H9 (cell line): ENCODE data around the gene GAL3ST3. TPM values are rescaled to one million over a fixed set of nuclear protein-coding genes. Genes with fewer than 3 reads are reported as not detected.

Source experiments
- DNase-seq: peaks from one replicate; pipeline ENCODE4 v3.0.0-alpha.2; 2017
- H2AFZ ChIP-seq: one replicate; pipeline ENCODE4 v1.6.1; 2013; ENCODE audit warnings: mild to moderate bottlenecking, low read length, control low read depth, moderate library complexity
- H2AK5ac ChIP-seq: 2 replicates; pipeline ENCODE4 v1.6.1; 2013; ENCODE audit warnings: low read length, control low read depth, mixed read lengths; ENCODE audit not compliant: insufficient read length
- H2BK120ac ChIP-seq: one replicate; pipeline ENCODE4 v1.6.1; 2013; ENCODE audit warnings: low read depth, mild to moderate bottlenecking, low read length, control low read depth, inconsistent platforms; ENCODE audit not compliant: poor library complexity, severe bottlenecking
- H2BK12ac ChIP-seq: 2 replicates; pipeline ENCODE4 v1.6.1; 2013; ENCODE audit warnings: low read length, control low read depth, mixed read lengths, low read depth; ENCODE audit not compliant: insufficient read length
- H2BK15ac ChIP-seq: 2 replicates; pipeline ENCODE4 v1.6.1; 2013; ENCODE audit warnings: low read depth, low read length, control low read depth
- H2BK20ac ChIP-seq: one replicate; pipeline ENCODE4 v1.6.1; 2013; ENCODE audit warnings: low read depth, mild to moderate bottlenecking, low read length, control low read depth, inconsistent platforms; ENCODE audit not compliant: poor library complexity, severe bottlenecking
- H2BK5ac ChIP-seq: 2 replicates; pipeline ENCODE4 v1.6.1; 2013; ENCODE audit warnings: low read length, control low read depth, mixed read lengths; ENCODE audit not compliant: insufficient read length
- H3K14ac ChIP-seq: 2 replicates; pipeline ENCODE4 v1.6.1; 2013; ENCODE audit warnings: low read length, control low read depth; ENCODE audit not compliant: insufficient read depth
- H3K18ac ChIP-seq: 2 replicates; pipeline ENCODE4 v1.6.1; 2013; ENCODE audit warnings: low read depth, mild to moderate bottlenecking, mixed read lengths, low read length, control low read depth; ENCODE audit not compliant: insufficient read length
- H3K23ac ChIP-seq: 2 replicates; pipeline ENCODE4 v1.6.1; 2013; ENCODE audit warnings: low read length, control low read depth, mixed read lengths, low read depth; ENCODE audit not compliant: insufficient read length
- H3K23me2 ChIP-seq: 2 replicates; pipeline ENCODE4 v1.6.1; 2013; ENCODE audit warnings: low read depth, mild to moderate bottlenecking, mixed read lengths, low read length, control low read depth; ENCODE audit not compliant: insufficient read length, poor library complexity, severe bottlenecking
- H3K27ac ChIP-seq: 2 replicates; pipeline ENCODE4 v1.5.1; 2013; ENCODE audit warnings: low read length, control low read depth, mixed read lengths, low read depth; ENCODE audit not compliant: insufficient read length
- H3K27me3 ChIP-seq: 2 replicates; pipeline ENCODE4 v1.6.1; 2013; ENCODE audit warnings: low read length, control low read depth, inconsistent platforms; ENCODE audit not compliant: insufficient read depth
- H3K4ac ChIP-seq: 2 replicates; pipeline ENCODE4 v1.6.1; 2013; ENCODE audit warnings: low read depth, mild to moderate bottlenecking, control low read depth, inconsistent platforms, low read length, moderate library complexity
- H3K4me1 ChIP-seq: 2 replicates; pipeline ENCODE4 v1.6.1; 2013; ENCODE audit warnings: low read length, control low read depth, inconsistent platforms; ENCODE audit not compliant: insufficient read depth
- H3K4me2 ChIP-seq: 2 replicates; pipeline ENCODE4 v1.6.1; 2013; ENCODE audit warnings: low read length, control low read depth, mixed read lengths; ENCODE audit not compliant: insufficient read length, insufficient read depth
- H3K56ac ChIP-seq: 2 replicates; pipeline ENCODE4 v1.6.1; 2013; ENCODE audit warnings: low read depth, mild to moderate bottlenecking, mixed read lengths, low read length, control low read depth; ENCODE audit not compliant: insufficient read length
- H3K79me1 ChIP-seq: 2 replicates; pipeline ENCODE4 v1.6.1; 2013; ENCODE audit warnings: low read depth, mild to moderate bottlenecking, moderate library complexity, low read length, control low read depth, inconsistent platforms; ENCODE audit not compliant: insufficient read depth, poor library complexity, severe bottlenecking
- H3K79me2 ChIP-seq: 2 replicates; pipeline ENCODE4 v1.6.1; 2013; ENCODE audit warnings: low read length, control low read depth, inconsistent platforms; ENCODE audit not compliant: insufficient read depth
- H3K9ac ChIP-seq: 2 replicates; pipeline ENCODE4 v1.6.1; 2013; ENCODE audit warnings: low read length, control low read depth, mixed read lengths; ENCODE audit not compliant: insufficient read length; ENCODE audit errors: extremely low read depth
- H3K9me3 ChIP-seq: one replicate; pipeline ENCODE4 v1.6.1; 2013; ENCODE audit warnings: low read depth, low read length, inconsistent platforms; ENCODE audit not compliant: control insufficient read depth
- H3T11ph ChIP-seq: one replicate; pipeline ENCODE4 v1.6.1; 2013; ENCODE audit warnings: mild to moderate bottlenecking, low read length, control low read depth, inconsistent platforms
- H4K20me1 ChIP-seq: one replicate; pipeline ENCODE4 v1.6.1; 2013; ENCODE audit not compliant: control insufficient read depth, insufficient read length, insufficient read depth
- H4K5ac ChIP-seq: 2 replicates; pipeline ENCODE4 v1.6.1; 2013; ENCODE audit warnings: low read depth, mild to moderate bottlenecking, mixed read lengths, low read length, control low read depth; ENCODE audit not compliant: insufficient read length
- H4K8ac ChIP-seq: replicated peaks from 2 replicates; pipeline ENCODE4 v1.6.1; 2013; ENCODE audit warnings: low read length, control low read depth, mixed read lengths, low read depth; ENCODE audit not compliant: insufficient read length
- H4K91ac ChIP-seq: 2 replicates; pipeline ENCODE4 v1.6.1; 2013; ENCODE audit warnings: low read depth, mild to moderate bottlenecking, moderate library complexity, mixed read lengths, low read length, control low read depth; ENCODE audit not compliant: insufficient read length
- H3K27ac Mint-ChIP-seq, 3 experiments: 2 replicates in 2 of 3; 3 replicates in 1 of 3; pipeline ENCODE4 v1.8.0; 2020 to 2021; ENCODE audit warnings: mixed read lengths in 3 of 3, mild to moderate bottlenecking in 1 of 3, moderate library complexity in 1 of 3
- H3K27me3 Mint-ChIP-seq: 2 replicates; pipeline ENCODE4 v1.8.0; 2021; ENCODE audit warnings: low read depth, mild to moderate bottlenecking, moderate library complexity, mixed read lengths
- H3K36me3 Mint-ChIP-seq, 3 experiments: 2 replicates in 2 of 3; 3 replicates in 1 of 3; pipeline ENCODE4 v1.8.0; 2020 to 2021; ENCODE audit warnings: low read depth in 3 of 3, mixed read lengths in 3 of 3; ENCODE audit not compliant: insufficient read depth in 1 of 3
- H3K4me1 Mint-ChIP-seq, 2 experiments: 2 replicates each; pipeline ENCODE4 v1.8.0; 2020; ENCODE audit warnings: mixed read lengths in 2 of 2
- H3K4me3 Mint-ChIP-seq, 2 experiments: 2 replicates in 1 of 2; 3 replicates in 1 of 2; pipeline ENCODE4 v1.8.0; 2020 to 2021; ENCODE audit warnings: mild to moderate bottlenecking in 2 of 2, mixed read lengths in 2 of 2, moderate library complexity in 1 of 2
- H3K9me3 Mint-ChIP-seq, 2 experiments: 2 replicates in 1 of 2; 3 replicates in 1 of 2; pipeline ENCODE4 v1.8.0; 2020; ENCODE audit warnings: mild to moderate bottlenecking in 2 of 2, mixed read lengths in 2 of 2, moderate library complexity in 1 of 2
- WGBS: extraction: QIAGEN DNeasy Blood & Tissue Kit; methylation state at CpG from one replicate; pipeline ENCODE4 v1.1.7; 2013; ENCODE audit warnings: missing lambda C conversion rate, low lambda C conversion rate, mixed read lengths; ENCODE audit not compliant: insufficient read length; ENCODE audit errors: extremely low coverage; 5-methylcytosine and 5-hydroxymethylcytosine counted together
- total RNA-seq: library from RNA; stranded (reverse); gene quantifications from 2 replicates; pipeline ENCODE4 v1.2.1, GENCODE V29; 2021
- TF ChIP-seq, protein P1 (sequence below): fragments of 200-600 bp; sonication (generic); conservative IDR thresholded peaks from 3 replicates; pipeline ENCODE4 v1.8.0; 2021; ENCODE audit warnings: antibody characterized with exemption, mild to moderate bottlenecking

The GAL3ST3 gene
- total RNA-seq, 1 experiment from 2014 or later: 17.2 TPM

DNA sequence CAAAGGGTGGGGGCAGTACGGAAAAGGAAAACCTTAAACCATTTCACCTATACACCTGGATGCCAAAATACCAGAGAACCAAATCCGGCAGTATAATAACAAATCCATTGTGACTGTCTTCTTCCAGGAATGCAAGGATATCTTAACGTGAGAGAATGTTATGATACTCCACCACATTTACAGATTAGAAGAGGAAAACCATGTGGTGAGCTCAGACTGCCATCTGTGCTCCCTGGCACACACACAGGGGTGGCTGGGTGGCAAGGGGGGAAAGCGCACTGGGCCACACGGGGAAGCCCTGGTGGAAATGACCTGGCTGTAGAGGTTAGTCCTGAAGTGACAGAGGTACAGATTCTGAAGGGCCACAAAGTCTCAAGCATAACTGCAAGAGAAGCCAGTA, 56.9 kb downstream of the GAL3ST3 start:
- no peak overlapping the region for H2BK15ac ChIP-seq

More for the DNA sequence above, 56.9 kb downstream of the GAL3ST3 start:
- Histone ChIP-seq H3K79me2 (no peaks in the 10 kb centered on the region), H2BK5ac (no peak overlapping the region), H4K8ac (no peak overlapping the region), H3K9ac (no peak overlapping the region), H3K14ac (no peak overlapping the region), H4K20me1 (no peaks in the 10 kb centered on the region), H2AFZ (no peak overlapping the region), H4K91ac (no peak overlapping the region), H2BK120ac (no peak overlapping the region), H3K56ac (no peak overlapping the region), H3K4me2 (no peak overlapping the region), H3K27ac (no peak overlapping the region), H3K23ac (no peak overlapping the region), H3K27me3 (no peaks in the 10 kb centered on the region), H4K5ac (no peak overlapping the region), H3K4me1 (no peaks in the 10 kb centered on the region), H2AK5ac (no peak overlapping the region), H3K23me2 (no peaks in the 10 kb centered on the region), H3K9me3 (no peaks in the 10 kb centered on the region), H3K79me1 (no peaks in the 10 kb centered on the region), H3K4ac (no peak overlapping the region), H3K18ac (no peak overlapping the region), H2BK12ac (no peak overlapping the region), H3T11ph (no peak overlapping the region), H2BK20ac (no peak overlapping the region)
- Mint-ChIP-seq H3K36me3 (peaks cover 3 to 15% (median 5%) of the 10 kb centered on the region in 3 experiments; a peak in 5 of 7 replicates), H3K4me1 (peaks cover 0 to 2% of the 10 kb centered on the region in 2 experiments; a peak in 1 of 4 replicates), H3K27me3 (no peaks in the 10 kb centered on the region; the same call in 1 of the 2 replicates), H3K9me3 (no peaks in the 10 kb centered on the region), H3K4me3 (no peak overlapping the region), H3K27ac (peak overlapping the region in 2 of 3 experiments; percentile 49 to 65; a peak in 2 of 7 replicates)
- TF ChIP-seq, protein P1, sequence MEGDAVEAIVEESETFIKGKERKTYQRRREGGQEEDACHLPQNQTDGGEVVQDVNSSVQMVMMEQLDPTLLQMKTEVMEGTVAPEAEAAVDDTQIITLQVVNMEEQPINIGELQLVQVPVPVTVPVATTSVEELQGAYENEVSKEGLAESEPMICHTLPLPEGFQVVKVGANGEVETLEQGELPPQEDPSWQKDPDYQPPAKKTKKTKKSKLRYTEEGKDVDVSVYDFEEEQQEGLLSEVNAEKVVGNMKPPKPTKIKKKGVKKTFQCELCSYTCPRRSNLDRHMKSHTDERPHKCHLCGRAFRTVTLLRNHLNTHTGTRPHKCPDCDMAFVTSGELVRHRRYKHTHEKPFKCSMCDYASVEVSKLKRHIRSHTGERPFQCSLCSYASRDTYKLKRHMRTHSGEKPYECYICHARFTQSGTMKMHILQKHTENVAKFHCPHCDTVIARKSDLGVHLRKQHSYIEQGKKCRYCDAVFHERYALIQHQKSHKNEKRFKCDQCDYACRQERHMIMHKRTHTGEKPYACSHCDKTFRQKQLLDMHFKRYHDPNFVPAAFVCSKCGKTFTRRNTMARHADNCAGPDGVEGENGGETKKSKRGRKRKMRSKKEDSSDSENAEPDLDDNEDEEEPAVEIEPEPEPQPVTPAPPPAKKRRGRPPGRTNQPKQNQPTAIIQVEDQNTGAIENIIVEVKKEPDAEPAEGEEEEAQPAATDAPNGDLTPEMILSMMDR: no peak
- WGBS: no CpG with 5 or more reads among the region's 5 CpGs
- DNase-seq: no peak

Other genes with a start within 250 kb of the GAL3ST3 start
- 0.88 and 1.2 TPM in 2 replicates for gene SNX32, start 215.2 kb downstream of the GAL3ST3 start, total RNA-seq
- 1,107 and 1,147 TPM in 2 replicates for gene CFL1, start 191.0 kb downstream of the GAL3ST3 start, total RNA-seq
- 45.0 and 49.2 TPM in 2 replicates for gene MUS81, start 188.7 kb downstream of the GAL3ST3 start, total RNA-seq
- gene EFEMP2, start 176.4 kb downstream of the GAL3ST3 start, total RNA-seq: 22.9 and 26.2 TPM in 2 replicates
- not detected in 2 replicates for gene CTSW, start 169.3 kb downstream of the GAL3ST3 start, total RNA-seq
- 86.8 and 87.0 TPM in 2 replicates for gene FIBP, start 160.7 kb downstream of the GAL3ST3 start, total RNA-seq
- gene CCDC85B, start 158.5 kb downstream of the GAL3ST3 start, total RNA-seq: 23.3 and 23.4 TPM in 2 replicates
- gene FOSL1, start 148.8 kb downstream of the GAL3ST3 start, total RNA-seq: 33.7 and 36.1 TPM in 2 replicates
- 14.0 and 15.7 TPM in 2 replicates for gene C11orf68, start 130.1 kb downstream of the GAL3ST3 start, total RNA-seq
- gene DRAP1, start 129.7 kb downstream of the GAL3ST3 start, total RNA-seq: 101 and 105 TPM in 2 replicates
- gene TSGA10IP, start 103.7 kb downstream of the GAL3ST3 start, total RNA-seq: 2.2 and 3.1 TPM in 2 replicates
- 52.0 and 57.8 TPM in 2 replicates for gene SART1, start 87.4 kb downstream of the GAL3ST3 start, total RNA-seq
- gene EIF1AD, start 47.0 kb downstream of the GAL3ST3 start, total RNA-seq: 46.7 and 52.6 TPM in 2 replicates
- gene BANF1, start 46.7 kb downstream of the GAL3ST3 start, total RNA-seq: 346 and 359 TPM in 2 replicates
- not detected in 2 replicates for gene CST6, start 37.2 kb downstream of the GAL3ST3 start, total RNA-seq
- gene CATSPER1, start 22.7 kb downstream of the GAL3ST3 start, total RNA-seq: not detected in 2 replicates
- gene SF3B2, start 3.2 kb upstream of the GAL3ST3 start, total RNA-seq: 237 and 248 TPM in 2 replicates
- gene PACS1, start 21.1 kb upstream of the GAL3ST3 start, total RNA-seq: 28.7 and 35.5 TPM in 2 replicates
- 56.7 and 59.7 TPM in 2 replicates for gene KLC2, start 208.5 kb upstream of the GAL3ST3 start, total RNA-seq
- 118 and 122 TPM in 2 replicates for gene RAB1B, start 219.5 kb upstream of the GAL3ST3 start, total RNA-seq
- gene CNIH2, start 229.0 kb upstream of the GAL3ST3 start, total RNA-seq: 11.8 and 12.0 TPM in 2 replicates
- 64.3 and 71.6 TPM in 2 replicates for gene YIF1A, start 240.0 kb upstream of the GAL3ST3 start, total RNA-seq
- 1.2 and 1.4 TPM in 2 replicates for gene TMEM151A, start 242.7 kb upstream of the GAL3ST3 start, total RNA-seq